GM12878 (cell line): ENCODE measurements around the gene PLPP3. TPM values are rescaled to one million over a fixed set of nuclear protein-coding genes. Genes with fewer than 3 reads are reported as not detected.

ENCODE experiments used
- ATAC-seq: fragments of 200-7000 bp; cut with Tn5 transposase; 3 replicates; pipeline ENCODE4 v1.9.1; 2020; ENCODE audit warnings: mild to moderate bottlenecking, moderate library complexity
- BruUV-seq: library from RNA; stranded (reverse); fragments of 400-500 nt; replicated peaks from 2 replicates; lab custom pipeline; 2021; lab: Mats Ljungman, UMichigan
- CTCF ChIA-PET: fragments of 300-600 bp; sonication (Branson Sonifier 250); formaldehyde crosslinking; extraction: SDS; loops from one replicate; lab custom pipeline; 2021; ENCODE audit warnings: inconsistent platforms; lab: Yijun Ruan, JAX
- POLR2A ChIA-PET: fragments of 350-600 bp; formaldehyde crosslinking; extraction: SDS; loops from one replicate; lab custom pipeline; 2021; ENCODE audit warnings: inconsistent platforms; lab: Charles Lee
- RAD21 ChIA-PET: fragments of 300-600 bp; sonication (Branson Sonifier 250); formaldehyde crosslinking; loops from one replicate; lab custom pipeline; 2023; ENCODE audit warnings: antibody characterized with exemption; ENCODE audit not compliant: unreplicated experiment; lab: Charles Lee
- SMC1A ChIA-PET: fragments of 300-600 bp; sonication (Branson Sonifier 250); formaldehyde crosslinking; loops from one replicate; lab custom pipeline; 2023; ENCODE audit not compliant: unreplicated experiment, uncharacterized antibody; lab: Charles Lee
- DNase-seq: peaks from one replicate; pipeline ENCODE4 v3.0.0-alpha.2; 2011; ENCODE audit warnings: low read depth, low spot score
- FAIRE-seq: peaks from 3 replicates; lab custom pipeline; 2011; peaks lifted over from hg19 to GRCh38; lab: Jason Lieb, UNC
- H2AFZ ChIP-seq: 2 replicates; pipeline ENCODE4 v1.6.0; 2011; ENCODE audit warnings: low read depth, low read length, control low read depth; ENCODE audit not compliant: control insufficient read depth
- H3K27ac ChIP-seq: 2 replicates; pipeline ENCODE4 v1.5.1; 2011; ENCODE audit warnings: control low read depth; ENCODE audit not compliant: control insufficient read depth, insufficient read depth
- H3K27me3 ChIP-seq, 2 experiments: replicated peaks in 1 of 2; 2 replicates each; pipeline versions ENCODE4 v1.6.0 to v1.6.1; 2011; ENCODE audit warnings: low read length in 1 of 2; ENCODE audit not compliant: control insufficient read depth in 2 of 2, insufficient read depth in 2 of 2
- H3K36me3 ChIP-seq, 2 experiments: 2 replicates each; pipeline ENCODE4 v1.5.1; 2011; ENCODE audit warnings: low read length in 1 of 2; ENCODE audit not compliant: control insufficient read depth in 2 of 2, insufficient read depth in 2 of 2
- H3K4me1 ChIP-seq: 2 replicates; pipeline ENCODE4 v1.6.1; 2011; ENCODE audit warnings: mild to moderate bottlenecking, low read length, moderate library complexity, mixed read lengths; ENCODE audit not compliant: control insufficient read depth, insufficient read depth
- H3K4me2 ChIP-seq: 2 replicates; pipeline ENCODE4 v1.6.0; 2011; ENCODE audit warnings: control low read depth; ENCODE audit not compliant: control insufficient read depth, insufficient read depth
- H3K4me3 ChIP-seq: fragments of 200-600 bp; sonication (generic); 2 replicates; pipeline ENCODE4 v1.5.1; 2016
- H3K79me2 ChIP-seq: 2 replicates; pipeline ENCODE4 v1.6.0; 2011; ENCODE audit warnings: low read length; ENCODE audit not compliant: control insufficient read depth, insufficient read depth
- H3K9ac ChIP-seq: 2 replicates; pipeline ENCODE4 v1.8.0; 2011; ENCODE audit warnings: low read length, control low read depth, mixed read lengths; ENCODE audit not compliant: control insufficient read depth, insufficient read depth
- H3K9me3 ChIP-seq: replicated peaks from 3 replicates; pipeline ENCODE4 v1.5.1; 2011; ENCODE audit warnings: mild to moderate bottlenecking, low read length; ENCODE audit not compliant: control insufficient read depth, insufficient read depth
- H4K20me1 ChIP-seq: 2 replicates; pipeline ENCODE4 v1.6.0; 2011; ENCODE audit not compliant: control insufficient read depth, insufficient read depth
- CHD1 ChIP-seq: IDR thresholded peaks from 2 replicates; pipeline ENCODE4 v1.6.1; 2012; ENCODE audit warnings: low read depth, low read length, improper control_type of control experiment
- IKZF1 ChIP-seq: fragments of 450-650 bp; conservative IDR thresholded peaks from 2 replicates; pipeline ENCODE4 v1.6.1; 2017; ENCODE audit warnings: antibody characterized with exemption, mild to moderate bottlenecking
- IKZF2 ChIP-seq, 2 experiments: fragments of 450-650 bp; IDR thresholded peaks; 2 replicates each; pipeline ENCODE4 v1.6.1; 2017; ENCODE audit warnings: mild to moderate bottlenecking in 2 of 2, moderate library complexity in 2 of 2
- NBN ChIP-seq: fragments of 450-650 bp; IDR thresholded peaks from 2 replicates; pipeline ENCODE4 v1.6.1; 2016
- POLR2AphosphoS2 ChIP-seq: IDR thresholded peaks from 2 replicates; pipeline ENCODE4 v1.6.1; 2011; ENCODE audit warnings: low read depth, mild to moderate bottlenecking, low read length, improper control_type of control experiment, moderate library complexity
- TAF1 ChIP-seq: IDR thresholded peaks from 2 replicates; pipeline ENCODE4 v1.6.1; 2011; ENCODE audit warnings: mild to moderate bottlenecking, low read depth, low read length, borderline replicate concordance
- YBX1 ChIP-seq: fragments of 450-650 bp; IDR thresholded peaks from 2 replicates; pipeline ENCODE4 v1.6.1; 2016; ENCODE audit warnings: antibody characterized with exemption
- WGBS: methylation state at CpG from one replicate; pipeline ENCODE4 v1.1.6; 2016; ENCODE audit warnings: low lambda C conversion rate; ENCODE audit not compliant: insufficient replicate concordance, insufficient coverage; ENCODE audit errors: missing lambda C conversion rate; 5-methylcytosine and 5-hydroxymethylcytosine counted together
- in situ Hi-C: fragments of 300-500 bp; cut with MboI; formaldehyde crosslinking; loops from 9 replicates; pipeline ENCODE4 v1.14.3; 2018; ENCODE audit warnings: mixed read lengths
- intact Hi-C: fragments of 100-400 bp; cut with micrococcal nuclease; formaldehyde crosslinking; loops from one replicate; pipeline ENCODE4 v1.14.2; 2022; ENCODE audit not compliant: unreplicated experiment
- polyA plus RNA-seq, 11 experiments: library from polyadenylated mRNA; depleted of rRNA in 4 of 11; unstranded in 6 of 11; stranded (reverse) in 5 of 11; fragments of >200 nt; fragmentation: Nextera tagmentation in 4 of 11; fragmentation: Illumina TruSeq in 1 of 11; extraction: Ambion mirVana in 4 of 11; extraction: Trizol in 1 of 11; gene quantifications; 1 replicate in 1 of 11; 2 replicates in 10 of 11; pipeline versions ENCODE4 v1.2.1 to v1.2.3, GENCODE V29; 2011 to 2016; ENCODE audit warnings: inconsistent platforms in 2 of 11, missing spikeins in 2 of 11, low read depth in 1 of 11
- total RNA-seq, 4 experiments: library from RNA; depleted of rRNA in 3 of 4; stranded (reverse); fragments of >200 nt in 3 of 4; fragmentation: Illumina TruSeq in 1 of 4; extraction: Trizol in 1 of 4; gene quantifications; 2 replicates each; pipeline versions ENCODE4 v1.2.1 to v1.2.3, GENCODE V29; 2013 to 2021
- TF ChIP-seq, protein P1 (sequence below): fragments of 450-650 bp; IDR thresholded peaks from 2 replicates; pipeline ENCODE4 v1.6.1; 2017; ENCODE audit warnings: antibody characterized with exemption, mild to moderate bottlenecking, moderate library complexity

Gene PLPP3
- total and polyA plus RNA-seq, 10 of the 15 experiments (the other 5 are each of a cell fraction or from before 2014, with no cell fraction given) = 6.4 to 26.8 (median 9.5) TPM

DNA sequence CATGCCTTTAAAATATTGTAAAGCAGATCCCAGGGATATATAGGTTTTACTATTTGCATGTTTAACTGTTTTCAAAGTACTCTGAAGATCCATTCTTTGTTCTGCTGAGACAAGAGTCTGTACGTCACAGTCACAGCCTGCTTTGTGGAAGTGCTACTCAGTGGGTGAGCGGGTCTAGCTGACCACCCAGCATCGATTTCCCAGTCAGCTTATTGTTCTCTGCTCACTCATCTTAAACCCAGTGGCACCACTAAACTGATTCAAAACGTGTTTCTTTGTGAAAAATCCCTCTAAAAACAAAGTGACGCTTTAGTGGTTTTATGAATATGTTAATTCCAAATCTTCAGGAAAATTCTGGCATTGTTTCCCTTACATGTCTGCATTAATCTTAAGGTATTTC, 12.4 kb downstream of the PLPP3 start:
- Histone ChIP-seq H3K4me3 (no peak overlapping the region), H3K36me3 (no peaks in the 10 kb centered on the region), H4K20me1 (no peaks in the 10 kb centered on the region), H2AFZ (no peak overlapping the region), H3K4me1 (no peaks in the 10 kb centered on the region; the same call in 1 of the 2 replicates), H3K79me2 (no peaks in the 10 kb centered on the region), H3K27ac (no peak overlapping the region), H3K9ac (no peak overlapping the region), H3K9me3 (no peaks in the 10 kb centered on the region), H3K27me3 (0 out of 4 replicates have a peak, but pooled peaks cover 0 to 3% of the 10 kb centered on the region in 2 experiments), H3K4me2 (no peak overlapping the region)
- RAD21 ChIA-PET = interaction anchor here (1.0 to 11.4 kb wide), 6 partner anchors 7 to 236 kb away, joined by 5 to 381 read pairs (median 56); partner anchors contain the start of gene PLPP3
- no peak for FAIRE-seq
- no TSS peak for BruUV-seq
- POLR2A ChIA-PET = interaction anchor here (0.7 to 11.1 kb wide), 4 partner anchors 8 to 690 kb away, joined by 3 to 195 read pairs (median 7); partner anchors contain the start of gene PLPP3
- no peak for DNase-seq
- CTCF ChIA-PET = interaction anchor here (0.6 to 11.0 kb wide), 4 partner anchors 12 to 157 kb away, joined by 3 to 253 read pairs (median 4); partner anchors contain the start of gene PLPP3
- peak; percentile 12; the same call in 2 of the 3 replicates for ATAC-seq
- intact Hi-C loops = loop anchor here (10.0 kb wide), 1 partner anchor 1352 kb away; the partner anchor contains the start of gene USP24
- in situ Hi-C loops = no loop called here
- SMC1A ChIA-PET = interaction anchor here (0.8 to 14.1 kb wide), 10 partner anchors 10 to 495 kb away, joined by 3 to 439 read pairs (median 6); partner anchors contain the start of gene PLPP3
- 24% methylated on average over 5 of the region's 5 CpGs for WGBS
- no peak for TF ChIP-seq YBX1
- TF ChIP-seq NBN = no peak
- TF ChIP-seq IKZF2 (IDR thresholded peaks at IDR 0.05) = 0 out of 4 replicates have a peak, but pooled peaks of 1 of the 2 experiments have one; percentile 10
- no peak for TF ChIP-seq POLR2AphosphoS2
- 0 out of 2 replicates have a peak, but pooled peaks have one; percentile 11 for TF ChIP-seq IKZF1
- TF ChIP-seq TAF1 = no peak
- TF ChIP-seq CHD1 = no peak
- TF ChIP-seq, protein P1, sequence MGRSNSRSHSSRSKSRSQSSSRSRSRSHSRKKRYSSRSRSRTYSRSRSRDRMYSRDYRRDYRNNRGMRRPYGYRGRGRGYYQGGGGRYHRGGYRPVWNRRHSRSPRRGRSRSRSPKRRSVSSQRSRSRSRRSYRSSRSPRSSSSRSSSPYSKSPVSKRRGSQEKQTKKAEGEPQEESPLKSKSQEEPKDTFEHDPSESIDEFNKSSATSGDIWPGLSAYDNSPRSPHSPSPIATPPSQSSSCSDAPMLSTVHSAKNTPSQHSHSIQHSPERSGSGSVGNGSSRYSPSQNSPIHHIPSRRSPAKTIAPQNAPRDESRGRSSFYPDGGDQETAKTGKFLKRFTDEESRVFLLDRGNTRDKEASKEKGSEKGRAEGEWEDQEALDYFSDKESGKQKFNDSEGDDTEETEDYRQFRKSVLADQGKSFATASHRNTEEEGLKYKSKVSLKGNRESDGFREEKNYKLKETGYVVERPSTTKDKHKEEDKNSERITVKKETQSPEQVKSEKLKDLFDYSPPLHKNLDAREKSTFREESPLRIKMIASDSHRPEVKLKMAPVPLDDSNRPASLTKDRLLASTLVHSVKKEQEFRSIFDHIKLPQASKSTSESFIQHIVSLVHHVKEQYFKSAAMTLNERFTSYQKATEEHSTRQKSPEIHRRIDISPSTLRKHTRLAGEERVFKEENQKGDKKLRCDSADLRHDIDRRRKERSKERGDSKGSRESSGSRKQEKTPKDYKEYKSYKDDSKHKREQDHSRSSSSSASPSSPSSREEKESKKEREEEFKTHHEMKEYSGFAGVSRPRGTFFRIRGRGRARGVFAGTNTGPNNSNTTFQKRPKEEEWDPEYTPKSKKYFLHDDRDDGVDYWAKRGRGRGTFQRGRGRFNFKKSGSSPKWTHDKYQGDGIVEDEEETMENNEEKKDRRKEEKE = no peak
